A204.1 (cell line): ENCODE data around the gene RGS7.

Experiments
- FAIRE-seq: peaks from 2 replicates; lab custom pipeline; 2012; peaks lifted over from hg19 to GRCh38; lab: Jason Lieb, UNC

Gene RGS7

GRCh38 chr1:241356519-241357365, at the start of gene RGS7:
TSS of gene RGS7 (minus strand) at chr1:241357205.
- FAIRE-seq = no peak

- FAIRE-seq = no peak
Measured at GRCh38 chr1:241406421-241406820, 49.4 kb upstream of the RGS7 start.

GRCh38 chr1:241401156-241401555, 44.2 kb upstream of the RGS7 start:
- no peak for FAIRE-seq

GRCh38 chr1:241396747-241397681, 40.0 kb upstream of the RGS7 start:
- no peak for FAIRE-seq

GRCh38 chr1:241391926-241392710, 35.1 kb upstream of the RGS7 start:
- FAIRE-seq = no peak

- no peak for FAIRE-seq
Measured at GRCh38 chr1:241390526-241390925, 33.5 kb upstream of the RGS7 start.

GRCh38 chr1:241389400-241389799, 32.4 kb upstream of the RGS7 start:
- FAIRE-seq = no peak

GRCh38 chr1:241387216-241387615, 30.2 kb upstream of the RGS7 start:
- FAIRE-seq = no peak

- FAIRE-seq = no peak
Measured at GRCh38 chr1:241376701-241377100, 19.7 kb upstream of the RGS7 start.

- FAIRE-seq = no peak
Measured at GRCh38 chr1:241375886-241376285, 18.9 kb upstream of the RGS7 start.

- no peak for FAIRE-seq
Measured at GRCh38 chr1:241366196-241366595, 9.2 kb upstream of the RGS7 start.

- no peak for FAIRE-seq
Measured at GRCh38 chr1:241362350-241362749, 5.3 kb upstream of the RGS7 start.

- FAIRE-seq = no peak
Measured at GRCh38 chr1:241357366-241358340, 648 bp upstream of the RGS7 start.

- no peak for FAIRE-seq
Measured at GRCh38 chr1:241356187-241356518, 852 bp downstream of the RGS7 start.

GRCh38 chr1:241355311-241356010, 1.5 kb downstream of the RGS7 start:
- no peak for FAIRE-seq

GRCh38 chr1:241352401-241352800, 4.6 kb downstream of the RGS7 start:
- no peak for FAIRE-seq

- no peak for FAIRE-seq
Measured at GRCh38 chr1:241351841-241352240, 5.2 kb downstream of the RGS7 start.

GRCh38 chr1:241343956-241344355, 13.0 kb downstream of the RGS7 start:
- FAIRE-seq = no peak

- no peak for FAIRE-seq
Measured at GRCh38 chr1:241336335-241336734, 20.7 kb downstream of the RGS7 start.

GRCh38 chr1:241332987-241333386, 24.0 kb downstream of the RGS7 start:
- FAIRE-seq = no peak

GRCh38 chr1:241332037-241332409, 25.0 kb downstream of the RGS7 start:
- no peak for FAIRE-seq
